H54 (cell line): Measurements from ENCODE around the gene MRPL41.
"Not testable (repeated sequence)": the region's sequence is repeated elsewhere in the genome, so short reads cannot be mapped to it uniquely, and the experiment has no call there.

ENCODE experiments used
- DNase-seq: peaks from one replicate; pipeline ENCODE4 v3.0.0; 2011; ENCODE audit warnings: low spot score, mixed read lengths; ENCODE audit not compliant: insufficient read length
- FAIRE-seq: peaks from 3 replicates; lab custom pipeline; 2011; peaks lifted over from hg19 to GRCh38; lab: Jason Lieb, UNC
- POLR2A ChIP-seq: IDR thresholded peaks from 2 replicates; pipeline ENCODE4 v1.6.1; 2011; ENCODE audit warnings: low read depth, mild to moderate bottlenecking, low read length

MRPL41 gene

DNA sequence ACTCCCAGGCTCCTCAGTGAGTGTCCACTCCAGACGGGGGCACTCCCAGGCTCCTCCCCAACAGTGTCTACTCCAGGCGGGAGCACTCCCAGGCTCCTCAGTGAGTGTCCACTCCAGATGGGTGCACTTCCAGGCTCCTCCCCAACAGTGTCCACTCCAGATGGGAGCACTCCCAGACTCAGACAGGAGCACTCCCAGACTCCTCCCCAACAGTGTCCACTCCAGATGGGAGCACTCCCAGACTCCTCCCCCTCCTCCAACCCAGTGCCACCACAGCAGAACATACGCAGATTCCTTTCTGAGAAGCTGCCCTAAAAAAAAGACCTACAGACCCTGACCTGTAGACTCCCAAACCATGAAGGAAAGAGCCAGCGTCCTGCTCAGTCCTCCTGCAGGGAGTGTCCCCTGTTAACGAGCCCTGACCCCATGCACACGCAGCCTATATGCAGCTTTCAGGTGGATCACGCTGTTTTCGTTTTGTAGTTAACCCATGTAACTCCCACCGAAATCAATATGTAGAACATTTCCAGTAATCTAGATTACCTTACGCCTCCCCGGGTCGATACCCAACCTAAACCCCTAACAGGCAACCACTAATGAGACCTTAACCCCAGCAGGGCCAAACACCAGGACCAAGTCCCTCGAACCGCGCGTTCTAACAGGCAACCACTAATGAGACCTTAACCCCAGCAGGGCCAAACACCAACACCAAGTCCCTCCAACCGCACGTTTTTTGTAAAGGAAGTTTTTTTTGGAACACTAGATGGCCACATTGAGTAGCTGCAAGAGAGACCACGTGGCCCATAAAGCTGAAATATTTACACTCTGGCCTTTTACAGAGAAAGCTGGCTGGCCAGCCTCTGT, 17.2 kb upstream of the MRPL41 start:
- DNase-seq (peak; percentile 80), FAIRE-seq (peak; percentile 87)
- no peak for TF ChIP-seq POLR2A

DNA sequence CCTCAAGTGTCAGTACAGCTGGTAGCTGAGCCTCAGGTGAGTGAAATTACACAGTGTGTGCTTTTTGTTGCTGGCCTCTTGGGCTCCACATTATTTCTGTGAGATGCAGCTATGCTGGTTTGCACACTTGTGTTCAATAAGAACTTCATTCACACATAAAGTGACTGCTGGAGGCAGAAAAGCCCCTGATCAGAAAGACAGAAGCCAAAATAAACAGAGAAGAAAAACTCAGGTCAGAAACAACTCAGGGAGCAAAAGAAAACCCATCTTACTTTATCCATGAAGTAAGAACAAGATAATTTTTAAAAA, 16.6 kb upstream of the MRPL41 start:
- no peak for TF ChIP-seq POLR2A
- DNase-seq: no peak
- no peak for FAIRE-seq

DNA sequence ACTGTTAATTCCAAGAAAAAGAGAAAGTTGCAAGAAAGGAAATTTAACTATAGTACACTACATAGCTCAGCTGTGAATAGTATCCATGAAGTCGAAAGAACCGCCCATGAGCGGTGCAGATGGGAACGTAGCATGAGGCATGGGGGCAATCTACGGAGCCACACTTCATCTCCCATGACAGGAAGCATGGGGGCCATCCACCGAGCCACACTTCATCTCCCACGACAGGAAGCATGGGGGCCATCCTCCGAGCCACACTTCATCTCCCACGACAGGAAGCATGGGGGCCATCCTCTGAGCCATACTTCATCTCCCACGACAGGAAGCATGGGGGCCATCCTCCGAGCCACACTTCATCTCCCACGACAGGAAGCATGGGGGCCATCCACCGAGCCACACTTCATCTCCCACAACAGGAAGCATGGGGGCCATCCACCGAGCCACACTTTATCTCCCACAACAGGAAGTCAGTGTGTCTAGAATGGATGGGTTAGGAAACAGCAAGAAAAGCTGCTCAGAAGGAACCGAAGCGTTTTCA, 15.0 kb upstream of the MRPL41 start:
- DNase-seq, FAIRE-seq: not testable (repeated sequence)

DNA sequence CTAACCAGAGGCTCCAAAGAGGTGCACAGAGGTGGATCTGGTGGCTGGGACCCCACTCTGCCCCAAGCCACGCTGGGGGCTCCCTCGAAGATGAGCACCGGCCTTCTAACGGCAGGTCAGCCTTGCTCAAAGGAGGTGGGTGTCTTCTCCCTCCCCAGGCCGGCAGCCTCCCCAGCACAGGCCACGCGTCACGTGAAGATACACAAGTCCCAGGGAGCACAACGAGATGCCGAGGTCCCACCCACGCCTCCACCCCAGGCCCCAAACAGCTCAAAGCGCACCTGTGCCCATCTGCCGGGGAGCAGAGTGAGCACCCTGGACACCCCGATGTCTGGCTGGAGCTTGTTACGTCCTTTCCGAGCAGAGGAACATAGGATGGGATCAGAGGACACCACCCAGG, 13.6 kb upstream of the MRPL41 start:
- DNase-seq (no peak), FAIRE-seq (no peak)
- no peak for TF ChIP-seq POLR2A

DNA sequence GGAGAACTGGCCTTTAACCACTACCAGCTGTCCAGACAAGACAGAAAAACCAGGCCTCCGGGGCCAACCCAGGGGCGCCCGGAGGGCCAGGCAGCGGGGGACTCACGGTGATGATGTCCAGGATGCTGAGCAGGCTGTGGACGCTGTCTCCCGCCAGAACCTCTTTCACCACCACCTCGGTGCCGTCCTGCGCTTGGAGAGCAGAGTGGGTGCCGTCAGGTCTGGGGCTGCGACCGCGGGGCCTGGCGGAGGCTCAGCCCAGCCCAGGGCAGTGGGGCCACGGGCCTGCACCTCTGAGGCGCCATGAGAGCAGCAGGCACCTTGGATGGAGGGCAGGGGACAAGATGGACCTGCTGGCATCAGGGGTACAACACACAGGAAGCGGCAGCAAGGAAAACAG, 11.1 kb upstream of the MRPL41 start:
- DNase-seq: no peak
- no peak for FAIRE-seq
- no peak for TF ChIP-seq POLR2A

DNA sequence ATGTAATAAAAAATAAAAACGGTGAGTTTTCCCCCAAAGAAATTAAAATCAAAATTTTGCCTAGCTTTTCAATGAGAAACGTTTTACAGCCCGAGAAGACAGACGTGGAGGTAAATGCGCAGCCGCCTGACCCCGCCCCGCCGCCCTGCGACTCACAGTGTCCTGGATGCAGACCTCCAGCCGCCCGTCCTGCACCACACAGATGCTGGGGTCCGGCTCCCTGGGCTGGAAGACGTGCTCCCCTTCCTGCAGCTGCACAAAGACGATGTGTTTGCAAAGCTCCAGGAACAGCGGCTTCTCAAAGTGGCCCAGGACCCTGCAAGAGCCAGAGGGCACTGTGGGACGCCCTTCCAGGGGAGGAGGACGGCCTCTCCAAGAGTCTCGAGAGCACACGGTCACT, 9.2 kb upstream of the MRPL41 start:
- no peak for DNase-seq
- TF ChIP-seq POLR2A: no peak
- no peak for FAIRE-seq

DNA sequence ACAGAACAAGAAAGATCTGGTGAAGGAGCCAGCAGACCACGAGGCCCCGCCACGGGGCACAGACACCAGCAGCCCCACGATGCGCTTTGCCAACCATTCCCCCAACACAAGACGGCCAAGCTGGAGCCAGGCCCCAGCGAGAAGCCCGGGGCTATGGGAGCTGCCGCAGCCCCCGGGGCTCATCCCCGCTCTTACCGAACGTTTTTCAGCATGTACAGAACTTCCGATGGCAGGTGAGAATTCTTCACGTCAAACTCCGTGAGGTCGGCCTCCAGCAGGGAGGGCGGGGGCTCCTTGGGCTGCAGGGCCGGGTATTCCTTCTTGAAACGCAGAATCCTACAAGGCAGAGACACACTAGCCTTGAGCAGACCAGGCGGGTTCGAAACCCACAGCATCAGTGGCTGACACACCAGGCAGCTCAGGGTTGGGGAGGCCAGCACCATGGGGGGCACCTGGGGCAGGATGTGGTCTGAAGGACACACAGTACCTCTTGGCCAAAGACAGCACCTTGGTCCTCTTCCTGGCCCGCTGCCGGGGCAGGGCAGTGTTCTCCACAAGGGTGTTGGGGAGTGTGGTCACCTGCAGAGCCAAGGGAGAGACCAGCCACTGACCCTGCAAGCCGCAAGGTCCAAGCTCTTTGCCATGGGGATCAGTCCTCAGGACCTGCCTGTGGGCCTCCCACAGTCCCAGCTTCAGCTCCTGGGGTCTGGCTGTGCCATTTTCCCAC, 8.3 kb upstream of the MRPL41 start:
- DNase-seq (no peak), FAIRE-seq (no peak)
- no peak for TF ChIP-seq POLR2A

DNA sequence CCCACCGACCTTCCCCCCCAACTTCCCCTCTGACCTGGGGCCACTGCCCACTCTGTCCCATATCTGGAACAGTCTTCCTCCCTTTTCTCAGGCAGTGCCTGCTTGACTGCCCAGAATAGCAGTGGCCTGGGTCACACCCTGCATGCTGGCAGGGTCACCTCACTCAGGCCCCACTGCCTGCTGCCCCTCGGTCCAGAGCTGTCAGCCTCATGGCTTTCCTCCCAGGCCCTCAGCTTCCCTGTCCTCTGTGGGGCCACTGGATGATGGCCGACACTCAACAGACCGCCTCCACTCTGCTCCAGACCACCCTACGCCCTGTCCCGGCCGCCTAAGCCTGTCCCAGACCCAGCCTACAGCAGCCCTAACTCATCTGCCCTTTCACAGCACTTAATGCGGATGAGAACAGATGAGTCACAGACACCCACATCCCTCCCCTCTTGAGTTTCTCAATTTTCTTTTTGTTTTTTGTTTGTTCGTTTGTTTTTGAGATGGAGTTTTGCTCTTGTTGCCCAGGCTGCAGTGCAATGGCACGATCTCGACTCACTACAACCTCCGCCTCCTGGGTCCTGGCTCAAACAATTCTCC, 7.4 kb upstream of the MRPL41 start:
- DNase-seq (no peak), FAIRE-seq (no peak)
- no peak for TF ChIP-seq POLR2A

DNA sequence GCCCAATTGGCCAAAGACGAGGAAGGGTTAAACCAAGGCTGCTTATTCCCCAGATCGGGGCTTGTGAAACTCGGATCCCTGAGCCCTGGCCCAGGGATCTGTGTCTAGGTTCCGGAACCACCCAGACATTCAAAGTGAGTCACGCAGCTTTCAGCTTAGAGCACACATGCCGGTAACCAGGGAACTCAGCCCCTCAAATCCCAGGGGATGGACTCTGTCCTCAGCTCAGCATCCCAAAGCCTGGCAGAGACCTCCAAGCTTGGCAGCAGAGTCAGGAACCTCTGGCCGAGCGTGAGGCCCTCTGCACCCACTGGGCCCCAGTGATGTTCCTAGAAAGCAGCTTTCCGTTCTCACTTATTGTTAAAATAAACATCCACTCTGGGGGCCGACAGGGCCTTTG, 6.6 kb upstream of the MRPL41 start:
- FAIRE-seq (no peak), DNase-seq (no peak)
- no peak for TF ChIP-seq POLR2A

DNA sequence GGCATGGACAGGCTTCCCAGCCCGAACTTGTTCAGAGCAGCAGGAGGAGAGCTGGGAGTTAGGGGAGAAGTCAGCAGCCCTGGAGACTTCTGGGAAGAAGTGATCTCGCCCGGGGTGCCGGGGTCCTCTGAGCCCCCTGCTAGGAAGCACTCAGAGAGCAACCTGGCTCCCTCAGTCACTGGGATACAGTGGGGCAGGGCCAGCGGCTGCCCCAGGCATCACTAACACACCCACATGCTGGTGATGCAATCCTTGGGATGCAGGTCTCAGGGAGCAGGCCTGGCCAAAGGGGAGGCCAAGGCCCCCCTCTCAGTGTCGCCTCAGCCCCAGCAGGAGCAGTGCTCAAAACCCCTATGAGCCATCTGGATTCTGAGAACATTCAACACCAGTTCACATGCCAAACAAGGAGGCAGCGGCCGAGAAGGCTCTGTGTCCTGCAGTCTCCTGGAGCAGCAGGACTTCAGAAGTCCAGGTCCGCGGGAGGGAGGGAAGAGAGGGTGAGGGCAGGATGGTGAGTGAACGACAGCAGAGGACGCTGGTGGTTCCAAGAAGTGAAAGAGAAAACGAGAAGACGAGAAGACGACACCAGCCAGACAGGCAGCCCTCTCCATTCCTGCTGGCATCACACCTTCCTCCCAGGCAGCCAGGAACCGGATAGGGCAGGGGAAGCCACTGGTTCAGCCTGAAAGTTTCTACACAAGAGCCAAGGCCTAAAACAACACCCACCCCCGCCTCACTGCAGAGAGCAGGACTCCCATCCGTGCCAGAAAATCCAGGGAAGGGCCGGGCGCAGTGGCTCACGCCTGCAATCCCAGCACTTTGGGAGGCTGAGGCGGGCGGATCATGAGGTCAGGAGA, 3.8 kb upstream of the MRPL41 start:
- TF ChIP-seq POLR2A: no peak
- DNase-seq: no peak
- no peak for FAIRE-seq

DNA sequence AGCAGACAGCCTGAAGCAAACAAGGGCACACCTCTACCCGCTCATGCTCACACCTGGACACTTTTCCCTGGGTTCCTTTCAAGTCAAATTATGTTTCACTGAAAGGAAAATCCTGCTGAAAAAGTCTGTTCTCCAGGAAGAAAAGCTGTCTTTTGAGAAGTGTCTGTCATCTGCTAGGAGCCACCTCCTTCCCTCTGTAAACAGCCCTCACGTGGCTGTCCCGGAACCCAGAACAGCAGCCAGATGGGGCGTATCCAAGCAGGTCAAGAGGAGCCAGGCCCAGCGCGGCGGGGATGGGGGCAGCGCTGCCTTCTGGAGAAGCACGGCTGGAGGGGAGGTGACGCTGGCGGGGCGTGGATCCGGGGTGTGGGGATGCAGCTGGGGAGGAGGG, 1.5 kb upstream of the MRPL41 start, which contains the start of gene PNPLA7:
Gene PNPLA7 (minus strand): TSS at position 172 of the 391 bp plus-strand sequence. CDS start 205 bp downstream, outside the sequence.
- DNase-seq (peak; percentile 98), FAIRE-seq (no peak)
- peak; percentile 26; the same call in 1 of the 2 replicates for TF ChIP-seq POLR2A

DNA sequence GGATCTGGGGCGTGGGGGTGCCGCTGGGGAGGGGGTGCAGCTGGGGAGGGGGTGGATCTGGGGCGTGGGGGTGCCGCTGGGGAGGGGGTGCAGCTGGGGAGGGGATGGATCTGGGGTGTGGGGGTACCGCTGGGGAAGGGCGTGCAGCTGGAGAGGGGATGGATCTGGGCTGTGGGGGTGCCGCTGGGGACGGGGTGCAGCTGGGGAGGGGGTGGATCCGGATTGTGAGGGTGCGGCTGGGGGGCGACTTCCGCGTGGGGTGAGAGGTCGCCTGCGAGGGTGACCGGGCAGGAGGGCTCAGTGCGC, 768 bp upstream of the MRPL41 start:
- not testable (repeated sequence) for FAIRE-seq

DNA sequence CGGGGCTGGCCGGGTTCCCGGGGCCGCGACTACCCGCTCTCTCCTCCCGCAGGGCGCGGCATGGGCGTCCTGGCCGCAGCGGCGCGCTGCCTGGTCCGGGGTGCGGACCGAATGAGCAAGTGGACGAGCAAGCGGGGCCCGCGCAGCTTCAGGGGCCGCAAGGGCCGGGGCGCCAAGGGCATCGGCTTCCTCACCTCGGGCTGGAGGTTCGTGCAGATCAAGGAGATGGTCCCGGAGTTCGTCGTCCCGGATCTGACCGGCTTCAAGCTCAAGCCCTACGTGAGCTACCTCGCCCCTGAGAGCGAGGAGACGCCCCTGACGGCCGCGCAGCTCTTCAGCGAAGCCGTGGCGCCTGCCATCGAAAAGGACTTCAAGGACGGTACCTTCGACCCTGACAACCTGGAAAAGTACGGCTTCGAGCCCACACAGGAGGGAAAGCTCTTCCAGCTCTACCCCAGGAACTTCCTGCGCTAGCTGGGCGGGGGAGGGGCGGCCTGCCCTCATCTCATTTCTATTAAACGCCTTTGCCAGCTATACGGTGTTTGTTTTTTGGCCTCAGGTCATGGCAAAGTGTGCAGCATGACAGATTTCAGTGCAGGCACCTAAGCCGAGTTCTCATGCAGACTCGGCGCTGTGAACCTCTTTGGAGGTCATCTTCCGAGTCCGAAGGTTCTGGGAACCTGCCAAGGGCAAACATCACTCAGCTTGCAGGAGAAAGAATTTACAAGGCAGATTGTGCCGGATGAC, 516 bp downstream of the MRPL41 start:
- FAIRE-seq: no peak
- peak; percentile 76 for DNase-seq
- no peak for TF ChIP-seq POLR2A

More for the DNA sequence above, 768 bp upstream of the MRPL41 start:
- not testable (repeated sequence) for DNase-seq

DNA sequence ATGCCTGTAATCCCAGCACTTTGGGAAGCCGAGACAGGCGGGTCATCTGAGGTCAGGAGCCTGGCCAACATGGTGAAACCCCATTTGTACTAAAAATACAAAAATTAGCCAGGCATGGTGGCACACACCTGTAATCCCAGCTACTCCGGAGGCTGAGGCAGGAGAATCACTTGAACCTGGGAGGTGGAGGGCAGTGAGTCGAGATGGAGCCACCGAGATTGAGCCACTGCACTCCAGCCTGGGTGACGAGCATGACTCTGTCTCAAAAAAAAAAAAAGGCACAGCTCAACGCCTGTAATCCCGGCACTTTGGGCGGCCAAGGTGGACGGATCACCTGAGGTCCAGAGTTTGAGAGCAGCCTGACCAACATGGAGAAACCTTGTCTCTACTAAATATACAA, 2.0 kb downstream of the MRPL41 start:
- FAIRE-seq, DNase-seq: not testable (repeated sequence)
